A673 (cell line): ENCODE data around the gene NAXE.

Experiments used
- CTCF ChIP-seq: fragments of 300-800, 200-600 bp; sonication (generic); conservative IDR thresholded peaks from 2 replicates; pipeline ENCODE4 v1.5.1; 2017; ENCODE audit warnings: low read depth, mild to moderate bottlenecking, antibody characterized with exemption, low read length, moderate library complexity, mixed read lengths
- EZH2 ChIP-seq: fragments of 200-600 bp; sonication (generic); IDR thresholded peaks from 2 replicates; pipeline ENCODE4 v1.6.1; 2017; ENCODE audit warnings: borderline replicate concordance, low read depth, mild to moderate bottlenecking, mixed read lengths, antibody characterized with exemption, low read length; ENCODE audit not compliant: poor library complexity, severe bottlenecking

- TF ChIP-seq EZH2 = no peak
- TF ChIP-seq CTCF = no peak
Observed at GRCh38 chr1:156643049-156643777, 51.6 kb downstream of the NAXE start.
